ENCODE measurements around the gene KAZALD1.
"Not testable (repeated sequence)": the region's sequence is repeated elsewhere in the genome, so short reads cannot be mapped to it uniquely, and the experiment has no call there.

The KAZALD1 gene

DNA sequence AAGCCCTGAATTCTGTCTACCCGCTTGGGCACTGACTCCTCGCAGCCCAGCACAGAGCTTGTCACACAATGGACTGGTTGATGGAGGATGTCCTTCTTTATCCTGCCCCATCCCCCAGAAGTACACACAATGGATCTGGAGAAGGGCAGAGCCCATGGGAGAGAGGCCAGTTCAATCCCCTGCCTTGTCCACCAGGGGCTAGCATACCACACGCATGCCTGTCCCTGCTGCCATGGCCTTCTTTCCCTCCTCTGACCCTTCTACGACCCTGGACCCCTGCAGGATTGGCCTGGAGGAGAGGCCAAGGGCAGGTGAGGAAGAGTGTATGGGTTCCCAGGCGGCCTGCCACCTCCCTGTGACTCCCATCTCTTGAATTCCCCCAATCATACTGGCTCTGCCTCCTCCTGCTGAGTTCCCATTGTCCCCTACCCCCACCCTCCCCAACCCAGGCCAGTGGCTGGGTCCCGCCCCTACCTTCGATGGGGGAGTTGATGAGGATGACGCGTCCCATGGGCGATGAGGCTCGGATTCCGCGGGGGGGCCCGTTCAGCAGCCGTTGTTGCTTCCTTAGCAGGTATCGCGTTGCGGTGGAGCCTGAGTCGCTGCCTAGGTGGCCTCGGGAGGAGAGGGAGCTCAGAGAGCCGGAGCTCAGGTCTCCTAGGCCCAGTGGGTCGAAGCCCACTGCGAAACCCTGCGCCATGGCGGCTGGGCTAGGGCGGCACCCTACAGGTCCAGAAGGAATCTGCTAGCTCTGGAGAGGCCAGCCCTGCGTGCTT, 32.1 kb upstream of the KAZALD1 start:
- no peak for DNase-seq
- in situ Hi-C loops (cut with MboI; ENCODE audit: low pct_unique_long_range_greater_than_20kb, low sequenced_read_pairs): no loop called here

DNA sequence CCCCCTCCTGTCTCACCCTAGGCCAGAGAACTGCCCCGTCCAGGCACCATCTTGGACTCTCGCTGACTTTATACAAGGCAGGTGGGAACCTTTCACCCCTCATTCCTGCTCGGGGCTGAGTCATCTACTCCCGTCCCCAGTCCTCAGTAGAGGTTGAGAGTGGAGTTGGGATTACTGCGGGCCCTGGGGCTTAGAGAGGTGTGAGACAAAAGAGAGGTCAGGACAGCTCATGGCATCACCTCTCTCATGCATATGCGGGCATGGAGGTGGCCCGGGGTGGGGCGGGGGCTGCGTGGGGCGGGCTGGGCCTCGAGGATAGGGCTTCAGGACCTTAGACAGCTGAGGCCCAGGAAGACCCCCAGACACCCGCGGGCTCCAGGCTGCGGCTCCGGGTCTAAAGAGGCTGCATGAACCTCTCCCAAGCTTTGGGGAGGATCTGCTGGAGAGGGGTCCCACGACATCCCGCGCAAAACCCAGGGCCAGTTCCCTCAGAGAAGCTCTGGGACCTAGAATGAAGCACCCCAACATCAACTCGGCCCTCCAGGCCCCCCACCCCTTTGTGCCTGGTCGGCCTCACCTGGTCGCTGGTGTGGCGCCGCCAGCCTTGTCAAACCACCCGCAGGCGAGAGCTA, 31.2 kb upstream of the KAZALD1 start:
- DNase-seq: no peak
- in situ Hi-C loops (cut with MboI; ENCODE audit: low pct_unique_long_range_greater_than_20kb, low sequenced_read_pairs): no loop called here

DNA sequence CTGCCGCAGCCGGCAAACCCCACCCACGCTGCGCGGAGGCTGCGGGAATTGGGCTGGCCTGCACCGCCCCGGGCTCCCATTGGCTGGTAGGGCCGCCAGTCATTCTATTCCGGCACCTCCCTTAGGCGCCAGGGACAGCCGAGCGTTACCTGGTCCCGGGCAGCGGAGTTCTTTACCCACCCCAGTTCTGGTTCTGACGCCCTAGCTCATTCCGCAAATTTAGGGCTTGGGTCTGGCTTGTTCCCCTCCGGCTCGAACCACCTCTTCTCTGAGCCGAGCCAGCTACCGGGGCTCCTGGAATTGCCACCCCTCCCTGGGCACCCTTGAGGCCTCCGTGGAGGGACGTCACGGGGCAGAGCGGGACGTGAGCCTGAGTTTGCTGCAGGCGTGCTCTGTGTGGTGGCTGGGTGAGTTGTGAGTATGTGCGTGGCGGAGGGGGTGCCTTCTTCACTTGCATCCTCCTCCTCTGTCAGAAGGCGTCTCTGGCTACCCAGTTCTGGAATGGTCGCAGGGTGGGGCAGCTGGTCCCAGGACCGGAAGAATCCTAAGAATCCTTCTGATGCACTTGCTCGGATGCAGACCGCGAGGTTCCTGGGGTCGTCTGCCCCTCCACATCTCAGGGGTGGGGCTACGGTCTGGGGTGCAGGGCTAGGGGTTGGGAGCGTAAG, 30.5 kb upstream of the KAZALD1 start, which contains the start of the genes PDZD7 and SFXN3:
TSS of gene PDZD7 (minus strand) at position 2 of the 668 bp plus-strand sequence. CDS start 910 bp downstream, outside the sequence.
TSS of gene SFXN3 (plus strand) at position 107 of the 668 bp plus-strand sequence. CDS start 3,461 bp downstream, outside the sequence.
- in situ Hi-C loops (cut with MboI; ENCODE audit: low pct_unique_long_range_greater_than_20kb, low sequenced_read_pairs): no loop called here

DNA sequence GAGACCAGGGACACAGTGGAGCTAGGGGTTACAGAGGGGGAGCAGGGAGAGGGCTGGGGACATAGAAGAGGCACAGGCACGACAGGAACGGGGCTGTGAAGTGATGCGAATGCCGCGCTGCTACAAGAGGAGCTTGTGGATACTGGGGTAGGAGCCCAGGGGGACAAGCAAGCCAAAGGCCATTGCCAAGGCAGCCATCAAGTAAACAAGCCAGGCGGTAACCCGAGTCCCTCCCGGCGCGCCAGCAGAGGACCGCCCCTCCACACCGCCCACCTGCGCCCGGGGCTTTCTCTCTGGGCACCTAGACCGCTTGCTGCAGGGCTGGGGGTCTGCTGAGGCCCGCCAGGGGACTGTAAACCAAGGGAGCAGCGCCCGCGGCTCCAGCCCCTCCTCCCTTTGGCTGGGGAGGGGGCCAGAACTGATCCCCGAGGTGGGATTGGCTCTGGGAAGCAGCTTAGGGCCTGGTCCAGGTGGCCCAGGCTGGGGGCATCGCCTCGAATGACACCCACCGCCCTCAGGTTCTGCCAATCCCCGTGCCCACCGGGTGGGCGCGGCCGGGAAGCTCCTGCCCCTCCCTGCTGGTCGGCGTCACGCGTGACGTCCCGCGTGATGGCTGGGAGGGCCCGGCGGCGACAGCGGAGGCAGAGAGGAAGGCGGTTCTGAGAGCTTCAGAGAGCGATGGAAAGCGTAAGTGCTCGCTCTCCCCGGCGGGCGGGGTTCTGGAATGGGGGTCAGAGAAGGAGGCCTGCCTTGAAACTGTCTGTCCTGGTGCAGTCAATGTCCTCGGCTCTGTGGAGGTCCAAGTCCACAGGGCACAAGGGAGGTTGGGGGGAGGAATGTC, 29.8 kb upstream of the KAZALD1 start:
- in situ Hi-C loops (cut with MboI; ENCODE audit: low pct_unique_long_range_greater_than_20kb, low sequenced_read_pairs): no loop called here
- peak; percentile 44 for DNase-seq

More for the DNA sequence above, 30.5 kb upstream of the KAZALD1 start, which contains the start of the genes PDZD7 and SFXN3:
- DNase-seq: peak; percentile 92

DNA sequence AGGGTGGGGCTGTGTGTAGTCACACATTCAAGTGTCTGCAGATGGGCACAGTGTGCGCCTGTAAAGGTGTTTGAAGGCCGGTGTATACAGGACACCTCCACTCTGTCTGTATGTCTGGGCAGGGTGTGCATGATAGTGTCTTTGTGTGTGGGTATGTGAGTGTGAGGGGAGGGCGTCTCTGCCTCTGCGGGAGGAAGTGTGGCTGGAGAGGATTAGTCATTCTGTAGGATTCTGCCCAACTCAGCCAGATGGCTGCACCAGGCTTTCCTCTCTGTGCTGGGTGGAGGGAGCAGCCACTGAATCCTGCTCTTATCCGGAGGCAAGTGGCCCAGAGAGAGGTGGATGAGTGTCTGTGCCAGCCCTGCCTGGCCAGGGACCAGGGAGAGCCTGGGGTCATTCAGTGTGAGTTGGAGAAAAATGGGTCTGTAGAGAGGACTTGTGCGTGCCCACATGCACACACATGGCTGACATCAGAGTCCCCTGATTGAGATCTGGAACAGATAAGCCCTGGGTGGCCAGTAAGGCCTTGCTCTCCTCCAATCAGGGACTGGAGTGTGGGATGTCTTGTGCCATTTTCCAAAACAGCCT, 29.1 kb upstream of the KAZALD1 start:
- DNase-seq: peak; percentile 92
- in situ Hi-C loops (cut with MboI; ENCODE audit: low pct_unique_long_range_greater_than_20kb, low sequenced_read_pairs): no loop called here

DNA sequence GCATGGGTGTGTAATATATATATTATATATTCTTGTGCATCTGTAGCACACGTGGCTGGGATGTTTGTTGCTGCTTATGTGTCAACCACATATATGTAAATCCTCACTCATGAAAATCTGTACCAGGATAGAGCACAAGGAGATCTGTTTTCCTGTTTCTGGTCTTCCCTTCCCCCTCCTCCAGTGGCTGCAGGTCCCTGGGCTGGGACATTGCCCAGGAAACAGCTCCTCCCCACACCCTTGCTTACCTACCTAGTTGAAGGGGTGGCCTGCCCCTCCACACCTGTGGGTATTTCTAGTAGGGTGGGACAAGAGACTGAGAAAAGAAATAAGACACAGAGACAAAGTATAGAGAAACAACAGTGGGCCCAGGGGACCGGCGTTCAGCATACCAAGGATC, 28.5 kb upstream of the KAZALD1 start:
- in situ Hi-C loops (cut with MboI; ENCODE audit: low pct_unique_long_range_greater_than_20kb, low sequenced_read_pairs): no loop called here
- no peak for DNase-seq

DNA sequence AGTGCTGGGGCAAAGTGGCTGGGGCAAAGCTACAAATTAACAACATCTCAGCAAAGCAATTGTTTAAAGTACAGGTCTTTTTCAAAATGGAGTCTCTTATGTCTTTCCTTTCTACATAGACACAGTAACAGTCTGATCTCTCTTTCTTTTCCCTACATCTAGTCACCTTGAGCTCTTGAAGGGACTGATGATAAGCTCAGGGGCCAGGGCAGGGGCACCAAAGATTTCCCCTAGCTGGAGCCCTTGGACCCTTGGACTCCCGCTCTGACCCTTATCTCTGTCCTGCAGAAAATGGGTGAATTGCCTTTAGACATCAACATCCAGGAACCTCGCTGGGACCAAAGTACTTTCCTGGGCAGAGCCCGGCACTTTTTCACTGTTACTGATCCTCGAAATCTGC, 27.4 kb upstream of the KAZALD1 start:
- in situ Hi-C loops (cut with MboI; ENCODE audit: low pct_unique_long_range_greater_than_20kb, low sequenced_read_pairs): not testable (repeated sequence)

DNA sequence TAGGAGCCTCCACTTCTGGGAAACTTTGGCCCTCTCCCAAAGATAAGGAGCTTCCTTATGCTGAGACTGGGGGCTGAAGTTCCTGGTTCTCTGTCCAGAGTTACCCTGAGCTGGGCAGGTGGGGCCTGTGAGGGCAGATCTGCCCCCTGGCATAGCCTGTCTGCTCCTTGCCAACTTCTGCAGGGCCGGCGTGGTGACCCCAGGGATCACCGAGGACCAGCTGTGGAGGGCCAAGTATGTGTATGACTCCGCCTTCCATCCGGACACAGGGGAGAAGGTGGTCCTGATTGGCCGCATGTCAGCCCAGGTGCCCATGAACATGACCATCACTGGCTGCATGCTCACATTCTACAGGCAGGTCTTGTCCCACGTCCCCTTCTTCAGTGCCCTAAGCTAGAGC, 26.5 kb upstream of the KAZALD1 start:
- no peak for DNase-seq
- in situ Hi-C loops (cut with MboI; ENCODE audit: low pct_unique_long_range_greater_than_20kb, low sequenced_read_pairs): no loop called here

More for the DNA sequence above, 27.4 kb upstream of the KAZALD1 start:
- DNase-seq: not testable (repeated sequence)

DNA sequence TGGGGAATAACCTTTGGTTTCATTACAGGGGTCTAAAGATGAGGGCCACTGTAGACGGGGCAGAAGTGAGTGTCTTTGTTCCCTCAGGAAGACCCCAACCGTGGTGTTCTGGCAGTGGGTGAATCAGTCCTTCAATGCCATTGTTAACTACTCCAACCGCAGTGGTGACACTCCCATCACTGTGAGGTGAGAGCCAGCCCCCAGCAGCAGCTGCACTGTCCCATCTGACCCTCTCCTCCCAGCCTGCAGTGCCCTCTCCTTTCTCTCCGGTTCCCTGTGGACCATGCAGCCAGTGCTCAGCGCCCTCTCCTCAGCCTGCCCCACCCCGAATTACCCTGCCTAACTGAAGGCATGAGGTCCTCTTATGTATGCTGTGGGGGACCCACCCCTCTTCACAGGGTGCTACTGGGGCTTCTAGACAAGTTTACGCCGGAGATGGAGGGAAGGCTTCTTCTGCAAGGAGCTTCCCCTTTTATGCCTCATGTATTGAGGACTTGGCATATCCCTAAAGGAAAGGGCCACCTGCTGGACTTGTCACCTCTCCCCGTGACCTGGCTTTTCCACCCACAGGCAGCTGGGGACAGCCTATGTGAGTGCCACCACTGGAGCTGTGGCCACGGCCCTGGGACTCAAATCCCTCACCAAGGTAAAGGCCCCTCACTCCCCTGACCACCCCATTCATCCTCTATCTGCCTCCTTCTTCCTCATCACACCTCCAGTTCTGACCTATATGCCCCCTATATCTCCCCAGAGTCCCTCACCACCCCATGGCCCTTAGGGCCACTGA, 25.7 kb upstream of the KAZALD1 start:
- no peak for DNase-seq
- in situ Hi-C loops (cut with MboI; ENCODE audit: low pct_unique_long_range_greater_than_20kb, low sequenced_read_pairs): no loop called here

DNA sequence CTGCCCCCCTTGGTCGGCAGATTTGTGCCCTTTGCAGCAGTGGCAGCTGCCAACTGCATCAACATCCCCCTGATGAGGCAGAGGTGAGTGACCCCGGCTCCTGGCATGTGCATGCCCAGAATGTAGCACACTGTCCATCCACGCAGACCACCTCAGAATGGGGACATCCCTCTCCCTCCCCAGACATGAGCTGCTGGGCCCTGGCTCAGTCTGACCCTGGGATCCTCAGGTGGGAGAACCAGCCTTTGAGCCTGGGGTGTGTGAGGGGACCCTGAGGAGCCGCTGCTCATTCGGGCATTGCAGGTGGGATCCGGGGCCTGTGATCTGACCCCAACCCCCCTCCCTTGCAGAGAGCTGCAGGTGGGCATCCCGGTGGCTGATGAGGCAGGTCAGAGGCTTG, 25.1 kb upstream of the KAZALD1 start:
- in situ Hi-C loops (cut with MboI; ENCODE audit: low pct_unique_long_range_greater_than_20kb, low sequenced_read_pairs): no loop called here

DNA sequence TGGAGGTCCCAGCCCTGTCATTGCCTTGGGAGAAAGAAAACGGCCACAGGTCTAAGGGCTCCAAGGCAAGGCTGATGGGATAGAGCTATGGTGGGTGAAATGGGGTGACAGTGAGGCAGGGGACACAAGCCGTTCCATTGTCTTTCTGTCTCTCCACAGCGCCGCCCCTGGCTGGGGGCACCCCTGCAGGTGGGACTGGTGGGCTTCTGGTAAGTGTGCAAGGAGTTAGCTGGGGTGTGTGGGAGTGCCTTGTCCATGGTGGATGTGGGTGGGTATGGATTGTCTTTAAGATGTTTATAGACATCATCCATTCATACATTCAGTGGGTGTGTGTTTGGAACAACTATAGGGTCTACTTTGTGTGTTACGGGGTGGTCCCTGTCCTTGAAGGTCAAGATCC, 23.3 kb upstream of the KAZALD1 start:
- no peak for DNase-seq
- in situ Hi-C loops (cut with MboI; ENCODE audit: low pct_unique_long_range_greater_than_20kb, low sequenced_read_pairs): no loop called here

More for the DNA sequence above, 25.1 kb upstream of the KAZALD1 start:
- DNase-seq: no peak

DNA sequence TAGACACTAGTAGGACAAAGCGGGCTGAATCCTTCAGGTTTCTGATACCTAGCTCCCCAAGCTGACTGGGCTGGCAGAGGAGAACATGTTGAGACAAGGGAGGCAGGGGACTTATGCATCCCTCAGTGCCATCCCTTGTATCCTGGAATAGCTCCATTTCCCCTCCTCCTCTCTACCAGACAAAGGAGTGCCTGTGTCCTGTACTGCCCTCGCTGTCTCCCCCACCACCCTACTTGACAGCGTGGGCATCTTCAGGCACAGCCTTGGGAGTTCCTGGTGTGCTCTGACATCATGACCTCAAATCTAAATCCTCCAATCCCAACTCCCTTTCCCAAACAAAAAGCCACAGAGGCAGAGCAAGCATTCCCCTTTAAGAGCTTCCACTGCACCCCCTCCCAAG, 21.7 kb upstream of the KAZALD1 start:
- DNase-seq: no peak

DNA sequence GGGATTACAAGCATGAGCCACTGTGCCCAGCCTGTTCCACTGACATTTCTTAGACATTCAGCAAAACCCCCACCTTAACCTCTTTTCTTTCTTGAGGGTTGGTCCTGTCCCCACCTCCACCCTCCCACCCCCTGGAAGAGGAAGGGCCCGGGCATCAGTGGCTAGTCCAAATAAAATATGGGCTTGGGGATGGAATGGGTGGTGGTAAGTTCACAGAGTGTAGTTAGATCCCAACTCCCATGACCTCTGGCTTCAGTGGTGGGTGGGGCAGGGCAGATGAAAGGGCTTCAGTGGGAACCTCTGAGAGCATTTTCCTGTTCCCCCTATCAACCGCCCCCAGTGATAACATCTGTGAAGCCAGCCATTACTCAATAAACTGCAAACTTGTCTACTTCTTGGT, 20.9 kb upstream of the KAZALD1 start:
- DNase-seq: no peak
- in situ Hi-C loops (cut with MboI; ENCODE audit: low pct_unique_long_range_greater_than_20kb, low sequenced_read_pairs): no loop called here

More for the DNA sequence above, 21.7 kb upstream of the KAZALD1 start:
- in situ Hi-C loops (cut with MboI; ENCODE audit: low pct_unique_long_range_greater_than_20kb, low sequenced_read_pairs): no loop called here

DNA sequence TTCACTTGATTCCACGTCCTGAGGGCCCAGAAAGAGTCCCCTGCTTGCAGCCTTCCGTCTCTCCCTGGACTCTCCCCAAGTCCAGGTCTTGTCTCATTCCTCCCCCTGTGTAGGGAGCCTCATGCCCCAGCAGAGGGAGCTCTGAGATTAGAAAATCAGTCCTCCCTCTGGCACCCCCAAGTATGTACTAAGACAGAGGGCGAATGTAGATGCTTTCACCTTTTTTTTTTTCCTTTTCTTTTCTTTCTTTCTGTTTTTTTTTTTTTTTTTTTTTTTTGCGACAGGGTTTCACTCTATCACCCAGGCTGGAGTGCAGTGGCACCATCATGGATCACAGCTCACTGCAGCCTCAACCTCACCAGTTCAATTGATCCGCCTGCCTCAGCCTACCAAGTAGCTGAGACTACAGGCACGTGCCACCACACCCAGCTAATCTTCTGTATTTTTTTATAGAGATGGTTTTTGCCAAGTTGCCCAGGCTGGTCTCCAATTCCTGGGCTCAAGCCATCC, 20.5 kb upstream of the KAZALD1 start:
- in situ Hi-C loops (cut with MboI; ENCODE audit: low pct_unique_long_range_greater_than_20kb, low sequenced_read_pairs): no loop called here
- peak; percentile 91 for DNase-seq

DNA sequence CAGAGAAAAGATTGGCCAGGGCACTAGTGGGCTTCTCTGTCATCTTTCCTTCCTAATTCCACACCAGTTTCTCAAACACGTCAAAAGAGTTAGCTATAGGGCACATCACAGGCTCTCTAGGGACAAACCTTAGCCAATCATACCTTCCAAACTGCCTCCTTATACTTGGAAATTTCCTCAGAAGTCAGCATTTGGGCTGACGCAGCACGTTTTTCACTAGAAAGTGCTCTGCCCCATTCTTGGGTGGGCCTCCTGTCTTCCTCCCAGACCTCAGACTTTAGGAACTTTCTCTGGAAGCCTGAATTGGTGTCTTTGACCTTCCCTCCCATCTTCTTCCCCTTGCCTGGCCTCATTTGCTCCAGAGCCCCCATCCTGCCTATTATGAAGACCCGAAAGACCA, 19.7 kb upstream of the KAZALD1 start:
- DNase-seq: no peak
- in situ Hi-C loops (cut with MboI; ENCODE audit: low pct_unique_long_range_greater_than_20kb, low sequenced_read_pairs): no loop called here

DNA sequence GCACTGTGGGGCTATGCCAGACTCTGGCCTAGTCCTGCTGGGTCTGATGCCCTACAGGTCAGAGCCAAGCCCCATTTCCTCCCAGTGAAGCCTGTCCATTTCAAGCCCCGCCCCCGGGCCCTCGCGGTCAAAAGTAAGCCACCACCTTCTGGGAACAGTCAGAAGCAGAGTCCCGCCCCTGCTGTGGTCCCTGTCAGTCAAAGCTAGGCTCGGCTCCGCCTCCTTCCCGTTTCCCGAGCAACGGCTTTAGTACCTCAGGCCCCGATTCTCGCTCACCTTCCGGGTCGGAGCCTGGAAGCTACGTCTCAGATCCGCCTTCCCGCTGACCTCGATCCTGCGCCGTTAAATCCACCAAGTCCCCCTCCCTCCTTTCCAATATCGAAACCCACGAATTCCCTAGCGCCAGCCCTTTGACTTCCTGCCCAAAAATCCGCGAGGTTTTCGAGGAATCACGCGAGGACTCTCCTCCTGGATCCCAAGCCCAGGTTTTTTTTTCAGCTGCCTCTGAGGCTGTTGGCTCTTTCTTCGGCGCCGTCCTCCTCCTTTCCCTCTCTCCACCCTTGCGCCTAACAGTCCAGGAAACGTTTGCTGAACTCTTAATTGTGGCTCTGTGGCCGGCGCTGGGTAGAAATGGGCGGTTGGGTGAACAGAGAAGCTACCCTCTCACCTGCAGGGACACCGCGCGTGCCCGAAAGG, 19.0 kb upstream of the KAZALD1 start:
- in situ Hi-C loops (cut with MboI; ENCODE audit: low pct_unique_long_range_greater_than_20kb, low sequenced_read_pairs): no loop called here
- DNase-seq: peak; percentile 94

DNA sequence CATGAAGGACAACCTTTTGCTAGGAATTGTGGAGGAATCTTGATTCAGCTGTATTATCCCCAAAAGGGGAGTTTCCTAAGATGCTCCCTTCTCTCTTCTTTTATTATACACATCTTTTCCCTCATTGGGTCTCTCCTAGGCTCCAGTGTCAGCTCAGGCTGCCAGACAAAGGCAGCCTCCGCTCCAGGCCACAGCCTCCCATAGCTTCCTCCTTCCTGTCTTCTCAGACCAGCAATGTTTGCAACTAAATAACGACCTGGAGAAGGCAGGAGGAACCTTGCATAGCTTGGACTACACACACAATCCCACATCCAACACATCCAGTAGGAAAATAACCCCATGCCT, 18.5 kb upstream of the KAZALD1 start:
- in situ Hi-C loops (cut with MboI; ENCODE audit: low pct_unique_long_range_greater_than_20kb, low sequenced_read_pairs): no loop called here
- peak; percentile 43 for DNase-seq

All from KBM-7 (cell line).